Neuronal stem cell (in vitro differentiated cells): Measurements from ENCODE around the gene SCFD2.

ENCODE experiments used
- DNase-seq: peaks from one replicate; pipeline ENCODE4 v3.0.0-alpha.2; 2013; ENCODE audit warnings: low spot score
- H2AFZ ChIP-seq: one replicate; pipeline ENCODE4 v1.6.1; 2013; ENCODE audit warnings: mild to moderate bottlenecking, low read length, inconsistent platforms
- H2AK5ac ChIP-seq: 2 replicates; pipeline ENCODE4 v1.6.1; 2013; ENCODE audit warnings: low read depth, mild to moderate bottlenecking, inconsistent platforms, low read length, moderate library complexity, mixed read lengths
- H2BK120ac ChIP-seq: 2 replicates; pipeline ENCODE4 v1.6.1; 2013; ENCODE audit warnings: low read depth, mild to moderate bottlenecking, inconsistent platforms, low read length, moderate library complexity, mixed read lengths
- H2BK12ac ChIP-seq: one replicate; pipeline ENCODE4 v1.6.1; 2013; ENCODE audit warnings: low read length, inconsistent platforms
- H2BK15ac ChIP-seq: 2 replicates; pipeline ENCODE4 v1.6.1; 2013; ENCODE audit warnings: mild to moderate bottlenecking, low read length, inconsistent platforms, mixed read lengths
- H2BK5ac ChIP-seq: one replicate; pipeline ENCODE4 v1.6.1; 2013; ENCODE audit warnings: inconsistent platforms, mild to moderate bottlenecking, low read length, moderate library complexity
- H3K14ac ChIP-seq: one replicate; pipeline ENCODE4 v1.6.1; 2013; ENCODE audit warnings: low read length, inconsistent platforms
- H3K18ac ChIP-seq: 2 replicates; pipeline ENCODE4 v1.6.1; 2013; ENCODE audit warnings: low read length, inconsistent platforms
- H3K23ac ChIP-seq: 2 replicates; pipeline ENCODE4 v1.6.1; 2013; ENCODE audit warnings: low read depth, mild to moderate bottlenecking, mixed read lengths, low read length, inconsistent platforms; ENCODE audit not compliant: poor library complexity
- H3K27ac ChIP-seq: replicated peaks from 3 replicates; pipeline ENCODE4 v1.5.1; 2013; ENCODE audit warnings: low read length, inconsistent platforms
- H3K27me3 ChIP-seq, 3 experiments: 2 replicates each; pipeline ENCODE4 v1.6.1; 2013; ENCODE audit warnings: low read length in 3 of 3, mild to moderate bottlenecking in 2 of 3, inconsistent platforms in 1 of 3, low read depth in 1 of 3, mixed read lengths in 1 of 3, moderate library complexity in 1 of 3; ENCODE audit not compliant: control insufficient read depth in 3 of 3, insufficient read depth in 3 of 3
- H3K36me3 ChIP-seq, 2 donors: replicated peaks in 1 of 2; 2 replicates each; pipeline ENCODE4 v1.6.1; 2013; ENCODE audit warnings: low read length in 2 of 2; ENCODE audit not compliant: control insufficient read depth in 2 of 2, insufficient read depth in 2 of 2
- H3K4ac ChIP-seq: 2 replicates; pipeline ENCODE4 v1.6.1; 2013; ENCODE audit warnings: inconsistent platforms, mild to moderate bottlenecking, low read length, moderate library complexity
- H3K4me1 ChIP-seq, 2 donors: 1 replicate in 1 of 2; 2 replicates in 1 of 2; pipeline ENCODE4 v1.6.1; 2013; ENCODE audit warnings: low read length in 2 of 2, low read depth in 1 of 2; ENCODE audit not compliant: control insufficient read depth in 2 of 2, insufficient read depth in 1 of 2
- H3K4me2 ChIP-seq: one replicate; pipeline ENCODE4 v1.6.1; 2013; ENCODE audit warnings: mild to moderate bottlenecking, low read length, inconsistent platforms; ENCODE audit not compliant: insufficient read depth, poor library complexity, severe bottlenecking
- H3K4me3 ChIP-seq, 2 donors: 2 replicates each; pipeline ENCODE4 v1.5.1; 2013; ENCODE audit warnings: low read length in 2 of 2, mild to moderate bottlenecking in 2 of 2, inconsistent platforms in 1 of 2, moderate library complexity in 1 of 2
- H3K79me1 ChIP-seq: one replicate; pipeline ENCODE4 v1.6.1; 2013; ENCODE audit warnings: low read depth, mild to moderate bottlenecking, inconsistent platforms, low read length, moderate library complexity
- H3K9ac ChIP-seq: one replicate; pipeline ENCODE4 v1.6.1; 2013; ENCODE audit warnings: mild to moderate bottlenecking, low read depth, low read length, inconsistent platforms; ENCODE audit not compliant: poor library complexity
- H3K9me3 ChIP-seq, 2 donors: replicated peaks in 1 of 2; 2 replicates each; pipeline versions ENCODE3 to v1.6.1; 2013; ENCODE audit warnings: low read length in 2 of 2, mild to moderate bottlenecking in 2 of 2, inconsistent platforms in 1 of 2, low read depth in 1 of 2, mixed read lengths in 1 of 2, moderate library complexity in 1 of 2; ENCODE audit not compliant: control insufficient read depth in 2 of 2, insufficient read depth in 1 of 2
- H4K8ac ChIP-seq: one replicate; pipeline ENCODE4 v1.6.1; 2013; ENCODE audit warnings: low read depth, mild to moderate bottlenecking, inconsistent platforms, low read length, moderate library complexity
- H4K91ac ChIP-seq: one replicate; pipeline ENCODE4 v1.6.1; 2013; ENCODE audit warnings: low read length, low read depth, mild to moderate bottlenecking, inconsistent platforms; ENCODE audit not compliant: poor library complexity
- WGBS, 2 donors: extraction: QIAGEN DNeasy Blood & Tissue Kit; methylation state at CpG; one replicate each; pipeline ENCODE4 v1.1.7; 2013; ENCODE audit warnings: missing lambda C conversion rate in 2 of 2, mixed read lengths in 1 of 2; ENCODE audit not compliant: insufficient read length in 2 of 2, insufficient replicate concordance in 1 of 2; ENCODE audit errors: extremely low coverage in 2 of 2; 5-methylcytosine and 5-hydroxymethylcytosine counted together

SCFD2 gene

GRCh38 chr4:53377319-53378170 lies 11.7 kb upstream of the SCFD2 start, which contains the start of gene FIP1L1:
Gene FIP1L1 (plus strand): TSS chr4:53377641. CDS start chr4:53377839, 198 bp downstream.
- H3K27ac ChIP-seq, result peak within 1 kb of the TSS; percentile 63
- peak within 1 kb of the TSS; percentile 37 for H2AK5ac ChIP-seq
- H3K36me3 ChIP-seq, result peaks cover 0 to 31% of the 10 kb centered on the region in 2 donors
- H3K14ac ChIP-seq, result peak within 1 kb of the TSS; percentile 99
- H3K4me1 ChIP-seq, result peaks cover 2 to 4% of the 10 kb centered on the region in 2 donors
- peak within 1 kb of the TSS; percentile 67 for H2BK15ac ChIP-seq
- WGBS, 2 donors, result no CpG with 5 or more reads among the region's 85 CpGs
- H3K79me1 ChIP-seq, result peaks cover 4% of the 10 kb centered on the region
- H3K4me3 ChIP-seq, result peak within 1 kb of the TSS; percentile 80 to 97
- peak within 1 kb of the TSS; percentile 99 for H3K18ac ChIP-seq
- no peak within 1 kb of the TSS for H4K91ac ChIP-seq
- no peak within 1 kb of the TSS for H2BK120ac ChIP-seq
- DNase-seq, result peak; percentile 92
- H2AFZ ChIP-seq, result peak within 1 kb of the TSS; percentile 99
- peak within 1 kb of the TSS; percentile 90 for H2BK5ac ChIP-seq
- no peak within 1 kb of the TSS for H2BK12ac ChIP-seq
- H3K9me3 ChIP-seq, result no peaks in the 10 kb centered on the region
- no peak within 1 kb of the TSS for H4K8ac ChIP-seq
- peak within 1 kb of the TSS; percentile 96 for H3K9ac ChIP-seq
- H3K4me2 ChIP-seq, result peak within 1 kb of the TSS; percentile 77
- H3K23ac ChIP-seq, result peak within 1 kb of the TSS; percentile 65
- H3K27me3 ChIP-seq, result peaks cover 0 to 13% (median 0%) of the 10 kb centered on the region in 3 experiments
- peak within 1 kb of the TSS; percentile 66 for H3K4ac ChIP-seq

DNA sequence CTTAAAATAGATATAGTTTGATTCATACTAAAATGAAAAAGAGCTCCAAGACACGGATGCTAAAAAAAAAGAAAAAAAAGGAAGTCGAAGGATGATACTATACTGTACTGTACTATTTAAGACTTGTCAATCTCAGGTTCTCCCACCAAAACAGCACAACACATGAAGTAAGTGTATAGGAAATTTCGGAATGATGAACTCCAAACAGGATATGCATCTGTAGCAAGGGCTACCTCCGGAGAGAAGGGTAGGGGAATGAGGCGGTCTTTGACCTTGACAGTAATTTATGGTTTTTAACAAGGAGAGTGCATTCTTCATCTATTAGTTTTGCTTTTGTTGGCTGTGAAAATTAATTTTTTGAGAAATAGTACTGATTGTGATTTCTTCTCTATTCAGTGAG lies 11.0 kb upstream of the SCFD2 start:
- no peaks in the 10 kb centered on the region for H3K9me3 ChIP-seq
- no peak overlapping the region for H3K14ac ChIP-seq
- H3K27ac ChIP-seq, result no peak overlapping the region
- no CpG with 5 or more reads among the region's 5 CpGs for WGBS, 2 donors
- H3K23ac ChIP-seq, result no peak overlapping the region
- no peak overlapping the region for H2AK5ac ChIP-seq
- no peak overlapping the region for H4K91ac ChIP-seq
- no peak overlapping the region for H3K9ac ChIP-seq
- H2BK5ac ChIP-seq, result no peak overlapping the region
- H3K18ac ChIP-seq, result no peak overlapping the region
- peak overlapping the region; percentile 99 for H2AFZ ChIP-seq
- H2BK120ac ChIP-seq, result no peak overlapping the region
- H2BK12ac ChIP-seq, result no peak overlapping the region
- H2BK15ac ChIP-seq, result no peak overlapping the region
- peaks cover 0 to 18% (median 0%) of the 10 kb centered on the region in 3 experiments for H3K27me3 ChIP-seq
- H3K4me3 ChIP-seq, result peak overlapping the region in 1 of 2 donors; percentile 80
- H3K36me3 ChIP-seq, result peaks cover 0 to 24% of the 10 kb centered on the region in 2 donors
- peaks cover 4% of the 10 kb centered on the region for H3K79me1 ChIP-seq
- peak overlapping the region; percentile 62 for H3K4me2 ChIP-seq
- no peak overlapping the region for H3K4ac ChIP-seq
- no peak for DNase-seq
- H4K8ac ChIP-seq, result no peak overlapping the region
- H3K4me1 ChIP-seq, result peaks cover 2 to 4% of the 10 kb centered on the region in 2 donors

DNA sequence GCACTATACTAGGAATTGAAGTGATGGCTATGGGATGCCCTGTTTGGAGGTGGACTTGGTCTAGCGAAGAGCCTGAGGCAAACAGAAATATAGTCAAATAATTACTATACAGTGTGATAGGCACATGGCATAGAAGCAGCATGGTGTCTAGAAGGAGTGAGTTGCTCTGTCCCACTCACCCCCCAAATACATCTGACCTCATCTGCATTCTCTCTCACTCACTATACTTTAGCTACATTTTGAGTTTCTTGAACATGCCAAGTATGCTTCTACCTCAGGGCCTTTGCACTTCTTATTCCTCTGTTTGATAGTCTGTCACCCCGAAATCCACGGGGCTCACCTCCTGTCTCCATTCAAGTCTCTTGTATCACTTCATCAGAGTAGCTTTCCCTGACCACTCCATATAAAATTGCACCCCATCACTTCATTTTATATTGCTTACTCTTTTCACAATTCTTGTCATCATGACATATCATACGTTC lies 9.0 kb upstream of the SCFD2 start:
- H3K14ac ChIP-seq, result no peak overlapping the region
- H3K4me1 ChIP-seq, result peaks cover 2 to 4% of the 10 kb centered on the region in 2 donors
- H4K8ac ChIP-seq, result no peak overlapping the region
- H3K79me1 ChIP-seq, result peaks cover 4% of the 10 kb centered on the region
- H3K27ac ChIP-seq, result no peak overlapping the region
- WGBS, 2 donors, result no CpG with 5 or more reads among the region's 4 CpGs
- no peak overlapping the region for H2AFZ ChIP-seq
- no peak overlapping the region for H2BK120ac ChIP-seq
- H3K4ac ChIP-seq, result no peak overlapping the region
- no peak overlapping the region for H3K4me2 ChIP-seq
- H3K36me3 ChIP-seq, result peaks cover 0 to 7% of the 10 kb centered on the region in 2 donors
- H3K9ac ChIP-seq, result no peak overlapping the region
- H3K23ac ChIP-seq, result no peak overlapping the region
- H3K9me3 ChIP-seq, result no peaks in the 10 kb centered on the region
- no peak overlapping the region for H2BK15ac ChIP-seq
- DNase-seq, result no peak
- H2BK5ac ChIP-seq, result no peak overlapping the region
- H3K27me3 ChIP-seq, result peaks cover 0 to 32% (median 2%) of the 10 kb centered on the region in 3 experiments
- H2AK5ac ChIP-seq, result no peak overlapping the region
- no peak overlapping the region for H3K18ac ChIP-seq
- H2BK12ac ChIP-seq, result no peak overlapping the region
- no peak overlapping the region for H4K91ac ChIP-seq
- H3K4me3 ChIP-seq, result no peak overlapping the region

GRCh38 chr4:53371843-53372521 lies 6.1 kb upstream of the SCFD2 start:
- no peak overlapping the region for H4K91ac ChIP-seq
- WGBS, 2 donors, result no CpG with 5 or more reads among the region's 4 CpGs
- no peaks in the 10 kb centered on the region for H3K79me1 ChIP-seq
- no peak overlapping the region for H2BK12ac ChIP-seq
- no peak overlapping the region for H3K23ac ChIP-seq
- H3K27ac ChIP-seq, result no peak overlapping the region
- no peak overlapping the region for H4K8ac ChIP-seq
- no peak overlapping the region for H3K4me3 ChIP-seq
- H3K4me2 ChIP-seq, result no peak overlapping the region
- peaks cover 0 to 51% (median 2%) of the 10 kb centered on the region in 3 experiments for H3K27me3 ChIP-seq
- H2BK120ac ChIP-seq, result no peak overlapping the region
- H3K18ac ChIP-seq, result no peak overlapping the region
- no peak overlapping the region for H3K4ac ChIP-seq
- no peaks in the 10 kb centered on the region for H3K36me3 ChIP-seq
- DNase-seq, result no peak
- no peak overlapping the region for H2AK5ac ChIP-seq
- H3K14ac ChIP-seq, result no peak overlapping the region
- peaks cover 1 to 2% of the 10 kb centered on the region in 2 donors for H3K4me1 ChIP-seq
- no peak overlapping the region for H3K9ac ChIP-seq
- H2AFZ ChIP-seq, result no peak overlapping the region
- H3K9me3 ChIP-seq, result no peaks in the 10 kb centered on the region
- H2BK5ac ChIP-seq, result no peak overlapping the region
- no peak overlapping the region for H2BK15ac ChIP-seq
